ENCODE results near the gene ZRANB3.
"Not testable (repeated sequence)": the region's sequence is repeated elsewhere in the genome, so short reads cannot be mapped to it uniquely, and the experiment has no call there.

The ZRANB3 gene

GRCh38 chr2:135335256-135335655 lies 195.8 kb downstream of the ZRANB3 start:
- DNase-seq (ENCODE audit: low read depth in 3 of 3), result no peak

DNA sequence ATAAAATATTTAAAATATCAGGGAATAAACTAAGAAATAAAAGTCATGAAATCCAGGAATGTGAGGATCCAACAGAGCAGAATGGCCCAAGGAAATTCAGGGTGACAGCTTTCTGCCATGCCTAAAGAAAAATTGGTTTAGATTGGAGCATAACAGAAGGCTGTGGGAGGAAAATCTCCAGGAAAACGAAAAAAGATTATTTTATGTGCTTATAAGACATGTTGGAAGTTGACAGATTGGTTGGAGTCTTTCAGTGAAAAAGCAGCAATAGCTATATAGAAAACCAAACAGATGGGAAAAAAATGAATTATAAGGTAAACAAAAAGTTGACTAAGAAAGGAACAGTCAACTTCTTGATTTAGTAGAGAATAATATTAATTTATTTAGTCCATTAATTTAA lies 203.9 kb downstream of the ZRANB3 start:
- DNase-seq (ENCODE audit: low read depth in 3 of 3), result no peak

DNA sequence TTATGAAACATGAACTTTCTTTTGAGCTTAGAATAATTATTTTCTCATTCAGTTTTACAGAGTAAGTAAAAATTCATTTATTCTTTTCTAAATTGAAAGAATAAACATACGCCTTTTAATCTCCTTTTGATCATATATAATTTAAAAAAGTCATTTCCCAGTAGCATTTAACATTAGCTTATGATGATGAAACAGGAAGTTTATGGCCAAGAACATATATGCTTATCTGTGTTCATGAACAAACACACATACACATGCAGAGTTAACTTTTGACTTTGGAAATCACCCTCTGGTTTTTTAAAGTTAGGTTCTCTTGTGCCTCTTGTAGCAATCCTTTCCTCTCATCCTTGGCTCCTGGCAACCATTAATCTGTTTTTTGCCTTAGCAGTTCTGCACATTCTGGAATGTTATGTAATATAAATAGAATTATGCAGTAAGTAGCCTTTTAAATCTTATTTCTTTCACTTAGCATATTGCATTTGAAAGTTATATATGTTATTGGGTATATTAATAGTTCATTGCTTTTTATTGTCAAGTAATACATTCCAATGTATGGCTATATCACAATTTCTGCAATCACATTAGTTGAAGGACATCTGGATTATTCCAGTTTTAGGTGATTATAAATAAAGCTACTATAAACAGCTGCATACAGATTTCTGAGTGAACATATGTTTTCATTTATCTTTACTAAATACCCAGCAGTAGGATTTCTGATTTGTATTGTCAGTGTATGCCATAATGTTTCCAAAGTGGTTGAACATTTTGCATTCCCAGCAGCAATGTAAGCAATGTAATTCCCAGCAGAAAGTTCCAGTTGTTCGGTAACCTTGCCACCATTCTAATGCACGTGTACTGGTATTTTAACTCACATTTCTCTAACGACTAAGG lies 210.3 kb downstream of the ZRANB3 start:
- no peak for DNase-seq (ENCODE audit: low read depth in 3 of 3)

DNA sequence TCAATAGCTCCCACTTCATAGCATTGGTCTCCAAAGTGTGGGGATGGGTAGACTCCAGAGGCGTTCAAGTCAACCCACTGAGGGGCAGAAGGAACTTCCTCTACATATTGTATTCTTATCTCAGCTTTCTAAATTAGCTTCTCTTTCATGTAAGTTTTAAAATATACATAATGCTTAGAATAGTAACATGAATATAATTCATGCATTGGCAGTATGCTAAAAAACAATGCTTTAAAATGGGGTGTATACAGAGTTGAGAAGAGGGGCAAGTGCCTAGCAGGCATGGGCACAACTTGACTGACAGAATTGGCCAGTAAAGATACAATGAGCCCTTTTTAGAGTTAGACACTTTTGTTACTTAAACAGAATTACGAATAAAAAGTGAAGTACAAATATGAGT lies 212.2 kb downstream of the ZRANB3 start:
- DNase-seq (ENCODE audit: low read depth in 3 of 3), result no peak

DNA sequence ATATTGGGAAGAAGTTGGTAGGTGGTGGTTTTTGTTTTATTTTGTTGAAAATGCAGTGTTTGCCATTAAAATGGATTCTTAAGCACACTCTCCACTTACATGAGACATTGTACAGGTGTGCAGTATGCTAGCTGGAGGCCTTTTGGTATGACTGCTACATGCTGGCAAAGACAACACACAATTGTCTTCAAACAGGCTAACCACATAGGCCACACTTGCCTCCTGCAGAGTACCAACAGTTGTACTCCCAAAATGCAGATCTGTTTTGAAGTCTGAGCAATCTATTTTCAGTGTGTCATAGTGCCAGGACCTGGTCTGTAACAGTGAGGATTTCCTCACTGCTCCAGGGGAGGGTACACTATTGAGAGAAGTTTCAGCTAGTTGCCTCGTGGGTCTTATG lies 213.6 kb downstream of the ZRANB3 start:
- no peak for DNase-seq (ENCODE audit: low read depth in 3 of 3)

DNA sequence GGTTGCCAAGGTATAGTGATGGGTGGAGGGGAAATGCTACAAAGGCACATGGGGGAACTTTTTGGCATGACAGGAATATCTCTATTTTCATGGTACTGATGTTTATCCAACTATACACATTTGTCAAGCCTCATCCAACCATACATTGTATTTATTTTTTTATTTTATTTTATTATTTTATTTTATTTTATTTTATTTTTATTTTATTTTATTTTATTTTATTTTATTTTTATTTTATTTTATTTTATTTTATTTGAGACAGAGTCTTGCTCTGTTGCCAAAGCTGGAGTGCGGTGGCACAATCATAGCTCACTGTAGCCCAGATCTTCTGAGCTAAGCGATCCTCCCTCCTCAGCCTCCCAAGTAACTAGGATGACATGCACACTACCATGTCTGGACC lies 219.1 kb downstream of the ZRANB3 start:
- DNase-seq (ENCODE audit: low read depth in 3 of 3), result no peak

DNA sequence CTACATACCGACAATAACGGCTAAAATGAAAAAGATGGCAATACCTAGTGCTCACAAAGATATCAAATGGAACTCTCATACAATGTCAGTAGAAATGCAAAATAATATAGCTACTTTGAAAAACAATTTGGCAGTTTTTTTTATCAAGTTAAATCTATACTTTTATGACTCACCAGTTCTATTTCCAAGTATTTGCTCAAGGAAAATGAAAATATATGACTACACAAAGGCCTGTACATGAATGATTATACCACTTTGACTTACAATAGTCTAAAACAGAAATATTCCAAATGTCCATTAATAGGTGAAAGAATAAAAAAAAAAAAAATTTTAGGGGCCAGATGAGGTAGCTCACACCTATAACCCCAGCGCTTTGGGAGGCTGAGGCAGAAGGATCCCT lies 219.8 kb downstream of the ZRANB3 start:
- DNase-seq (ENCODE audit: low read depth in 3 of 3), result no peak

- no peak for DNase-seq (ENCODE audit: low read depth in 3 of 3)
Observed at GRCh38 chr2:135304694-135305093, 226.3 kb downstream of the ZRANB3 start.

GRCh38 chr2:135299658-135300244 lies 231.3 kb downstream of the ZRANB3 start:
- DNase-seq (ENCODE audit: low read depth in 3 of 3), result no peak

DNA sequence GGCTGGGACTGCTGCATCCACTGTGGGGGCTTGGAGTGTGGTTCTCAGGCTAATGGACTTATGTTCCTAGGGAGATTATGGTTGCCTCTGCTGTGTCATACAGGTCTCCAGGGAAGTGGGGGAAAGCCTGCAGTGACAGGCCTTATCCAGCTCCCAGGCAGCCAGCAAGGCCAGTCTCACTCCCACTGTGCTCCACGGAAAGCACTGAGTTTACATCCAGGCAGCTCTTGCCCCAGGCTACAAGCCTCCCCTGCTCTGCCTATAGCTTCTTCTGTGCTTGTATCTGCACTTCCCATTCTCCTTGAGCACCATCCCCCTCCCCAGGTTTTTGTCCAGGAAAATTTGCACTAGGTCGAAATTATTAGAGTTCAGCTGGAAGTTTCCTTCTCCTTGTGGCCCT lies 231.9 kb downstream of the ZRANB3 start:
- DNase-seq (ENCODE audit: low read depth in 3 of 3), result no peak

- DNase-seq (ENCODE audit: low read depth in 3 of 3), result not testable (repeated sequence)
Observed at GRCh38 chr2:135287121-135287520, 243.9 kb downstream of the ZRANB3 start.

GRCh38 chr2:135285391-135285790 lies 245.6 kb downstream of the ZRANB3 start:
- DNase-seq (ENCODE audit: low read depth in 3 of 3), result no peak

DNA sequence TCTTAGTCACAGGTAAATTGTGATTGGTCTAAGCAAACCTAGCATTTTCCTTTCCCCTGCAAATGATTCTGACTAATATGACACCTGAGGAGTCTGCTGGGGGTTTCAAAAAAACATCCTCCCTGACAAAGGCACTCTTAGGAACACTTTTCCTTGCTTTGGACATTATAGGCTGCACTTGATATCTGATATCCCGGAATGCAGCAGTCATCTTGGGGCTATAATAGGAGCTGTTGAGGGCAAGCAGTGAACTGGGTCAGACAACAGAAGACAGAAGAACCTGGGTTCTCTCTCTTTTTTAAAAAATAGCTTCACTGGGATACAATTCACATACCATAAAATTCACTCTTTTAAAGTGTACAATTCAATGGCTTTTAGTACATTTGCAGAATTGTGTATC lies 249.6 kb downstream of the ZRANB3 start:
- DNase-seq (ENCODE audit: low read depth in 3 of 3), result no peak

DNA sequence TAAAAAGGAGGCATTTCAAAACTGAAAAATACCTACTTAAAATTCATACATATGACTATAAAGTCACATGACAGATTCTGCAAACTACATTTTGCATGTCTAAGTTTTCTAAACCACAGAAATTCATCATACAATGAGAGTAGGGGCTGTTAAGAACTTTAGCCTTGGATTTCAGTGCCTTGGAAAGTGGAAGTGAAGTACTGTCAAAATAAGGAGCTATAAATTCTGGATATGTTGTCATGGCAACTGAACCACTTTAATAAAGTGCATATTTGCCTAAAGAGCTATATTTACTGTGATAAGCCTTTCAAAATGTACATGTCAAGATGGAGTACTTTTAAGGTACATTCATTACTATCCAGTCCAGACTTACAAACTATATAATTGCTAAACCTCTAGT lies 251.8 kb downstream of the ZRANB3 start:
- no peak for DNase-seq (ENCODE audit: low read depth in 3 of 3)

DNA sequence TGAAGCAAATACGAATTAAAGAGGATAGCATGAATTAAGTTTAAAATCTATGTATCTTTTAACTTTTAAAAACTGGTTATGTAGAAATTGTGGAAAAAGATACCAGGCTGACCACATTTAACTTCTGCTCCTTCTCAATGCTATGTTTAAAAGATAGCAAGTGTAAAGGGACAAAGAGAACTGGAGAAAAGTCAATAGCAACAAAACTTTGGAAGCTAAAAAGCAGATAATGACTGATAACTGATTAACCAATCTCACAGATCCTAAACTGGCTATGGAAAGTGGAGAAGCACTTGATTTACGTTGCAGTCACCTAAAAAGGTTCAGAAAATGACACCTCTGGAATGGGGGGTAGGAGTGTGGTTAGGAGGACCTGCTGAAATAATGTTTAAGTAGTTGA lies 254.5 kb downstream of the ZRANB3 start:
- no peak for DNase-seq (ENCODE audit: low read depth in 3 of 3)

DNA sequence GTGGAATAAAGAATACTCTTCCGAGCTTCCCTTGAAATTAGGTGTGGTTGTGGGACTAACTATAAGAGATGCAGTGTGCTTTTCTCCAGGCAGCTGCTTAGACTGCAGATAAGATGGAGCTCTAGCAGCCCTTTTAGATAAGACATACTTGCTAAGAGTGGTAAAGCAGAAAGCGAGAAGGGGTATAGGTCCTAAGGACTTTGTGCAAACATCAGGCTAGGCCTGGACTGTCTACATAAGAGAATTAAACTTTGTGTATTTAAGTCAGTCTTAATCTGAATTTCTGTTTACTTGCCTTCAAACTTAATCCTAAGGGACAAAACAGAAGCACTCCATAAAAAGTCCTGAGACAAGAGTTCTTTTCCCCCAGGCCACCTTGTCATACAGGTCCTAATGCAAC lies 260.0 kb downstream of the ZRANB3 start:
- DNase-seq (ENCODE audit: low read depth in 3 of 3), result no peak

DNA sequence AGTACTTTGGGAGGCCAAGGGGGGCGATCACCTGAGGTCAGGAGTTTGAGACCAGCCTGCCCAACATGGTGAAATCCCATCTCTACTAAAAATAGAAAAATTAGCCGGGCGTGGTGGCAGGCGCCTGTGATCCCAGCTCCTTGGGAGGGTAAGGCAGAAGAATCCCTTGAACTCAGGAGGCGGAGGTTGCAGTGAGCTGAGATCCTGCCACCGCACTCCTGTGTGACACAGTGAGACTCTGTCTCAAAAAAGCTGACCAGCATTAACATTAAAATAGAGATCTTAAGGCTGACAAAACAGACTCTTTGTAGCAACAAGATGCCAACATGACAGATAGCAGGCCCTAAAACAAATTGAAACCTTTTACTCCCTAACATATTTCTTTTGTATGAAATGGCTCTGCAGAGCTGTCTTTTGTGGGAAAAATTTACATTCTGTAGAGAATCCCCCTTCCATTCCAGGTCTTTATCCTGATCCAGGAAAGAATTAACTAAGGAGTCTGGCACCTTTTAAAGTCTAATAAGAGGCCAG lies 265.0 kb downstream of the ZRANB3 start:
- DNase-seq (ENCODE audit: low read depth in 3 of 3), result no peak

- DNase-seq (ENCODE audit: low read depth in 3 of 3), result no peak
Observed at GRCh38 chr2:135259123-135259522, 271.9 kb downstream of the ZRANB3 start.

GRCh38 chr2:135258193-135258592 lies 272.8 kb downstream of the ZRANB3 start:
- DNase-seq (ENCODE audit: low read depth in 3 of 3), result no peak

- DNase-seq (ENCODE audit: low read depth in 3 of 3), result no peak
Observed at GRCh38 chr2:135257383-135258090, 273.5 kb downstream of the ZRANB3 start.

DNA sequence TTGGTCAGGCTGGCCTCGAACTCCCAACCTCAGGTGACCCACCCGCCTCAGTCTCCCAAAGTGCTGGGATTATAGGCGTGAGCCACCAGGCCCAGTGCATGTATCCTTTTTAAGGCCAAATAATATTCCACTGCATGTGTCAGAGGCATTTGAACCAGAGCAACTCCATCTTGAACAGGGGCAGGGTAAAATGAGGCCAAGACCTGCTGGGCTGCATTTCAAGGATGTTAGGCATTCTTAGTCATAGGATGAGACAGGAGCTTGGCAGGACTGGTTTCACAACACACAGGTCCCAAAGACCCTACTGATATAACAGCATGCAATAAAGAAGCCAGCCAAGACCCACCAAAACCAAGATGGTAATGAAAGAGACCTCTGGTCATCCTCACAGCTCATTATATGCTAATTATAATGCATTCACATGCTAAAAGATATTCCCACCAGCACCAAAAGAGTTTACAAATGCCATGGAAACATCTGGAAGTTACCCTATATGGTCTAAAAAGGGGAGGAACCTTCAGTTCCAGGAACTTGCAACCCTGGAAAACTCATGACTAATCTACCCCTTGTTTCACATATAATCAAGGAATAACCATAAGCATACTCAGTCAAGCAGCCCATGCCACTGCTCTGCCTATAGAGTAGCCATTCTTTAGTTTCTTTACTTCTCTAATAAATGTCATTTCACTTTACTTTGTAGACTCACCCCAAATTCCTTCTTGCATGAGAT lies 274.3 kb downstream of the ZRANB3 start:
- no peak for DNase-seq (ENCODE audit: low read depth in 3 of 3)

DNA sequence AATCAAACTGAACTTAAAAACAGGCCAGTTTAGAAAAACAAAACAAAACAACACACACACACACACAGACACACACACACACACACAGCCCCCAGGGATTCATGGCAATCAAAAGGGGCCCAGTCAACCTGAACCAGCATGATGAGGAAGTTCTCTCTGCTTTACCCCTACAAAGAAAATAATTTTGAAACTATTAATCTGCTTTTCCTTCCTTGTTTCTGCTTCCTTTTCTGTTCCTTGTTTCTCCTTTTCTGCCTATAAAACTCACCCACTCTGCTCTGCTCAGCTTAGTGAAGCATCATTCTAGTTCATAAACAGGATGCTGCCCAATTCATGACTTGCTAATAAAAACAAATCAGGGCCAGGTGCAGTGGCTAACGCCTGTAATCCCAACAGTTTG lies 275.8 kb downstream of the ZRANB3 start:
- DNase-seq (ENCODE audit: low read depth in 3 of 3), result no peak

Measured in stimulated activated CD4-positive, alpha-beta T cell treated with anti-CD3 and anti-CD28 coated beads, TNF-alpha, amount 100 ng/mL, for 24 hours (primary cell).